SK-N-SH (cell line): Measurements from ENCODE around the gene EXOC6B. TPM values are rescaled to one million over a fixed set of nuclear protein-coding genes. Genes with fewer than 3 reads are reported as not detected.

Experiments used
- CTCF ChIA-PET: fragments of 300-600, 350-600 bp; formaldehyde crosslinking; extraction: SDS; loops from one replicate; lab custom pipeline; 2021; lab: Yijun Ruan, JAX
- POLR2A ChIA-PET: fragments of 350-600 bp; sonication (Branson Sonifier 250); formaldehyde crosslinking; extraction: SDS; loops from one replicate; lab custom pipeline; 2020; ENCODE audit warnings: antibody characterized with exemption, inconsistent platforms; lab: Yijun Ruan, JAX
- DNase-seq: peaks from one replicate; pipeline ENCODE4 v3.0.0; 2012
- H2AFZ ChIP-seq: fragments of 200-600 bp; sonication (generic); 2 replicates; pipeline ENCODE4 v1.8.1; 2016; ENCODE audit warnings: antibody characterized with exemption, mild to moderate bottlenecking, low read depth
- H3F3A ChIP-seq: fragments of 200-600 bp; sonication (generic); replicated peaks from 2 replicates; pipeline ENCODE3; 2016; ENCODE audit warnings: antibody characterized with exemption, mild to moderate bottlenecking; ENCODE audit not compliant: insufficient read depth
- H3K27ac ChIP-seq, 2 experiments: fragments of 200-500 bp in 1 of 2; fragments of 200-600 bp in 1 of 2; sonication (Bioruptor generic) in 1 of 2; sonication (generic), shearing (Covaris generic) in 1 of 2; 2 replicates each; pipeline versions ENCODE4 v1.5.1 to v1.6.1; 2014 to 2016; ENCODE audit warnings: low read depth in 2 of 2, inconsistent platforms in 1 of 2, low read length in 1 of 2, mild to moderate bottlenecking in 1 of 2, mixed read lengths in 1 of 2
- H3K27me3 ChIP-seq: fragments of 200-600 bp; sonication (generic), shearing (Covaris generic); 2 replicates; pipeline ENCODE4 v1.6.1; 2016; ENCODE audit warnings: mixed run types; ENCODE audit not compliant: insufficient read depth
- H3K36me3 ChIP-seq, 2 experiments: fragments of 200-500 bp in 1 of 2; fragments of 200-600 bp in 1 of 2; sonication (Bioruptor generic) in 1 of 2; sonication (generic) in 1 of 2; replicated peaks in 1 of 2; 2 replicates each; pipeline versions ENCODE3 to v1.5.1; 2014 to 2016; ENCODE audit warnings: low read length in 1 of 2, mild to moderate bottlenecking in 1 of 2; ENCODE audit not compliant: insufficient read depth in 2 of 2, control insufficient read depth in 1 of 2
- H3K4me1 ChIP-seq, 2 experiments: fragments of 200-500 bp in 1 of 2; fragments of 200-600 bp in 1 of 2; sonication (Bioruptor generic) in 1 of 2; sonication (generic), shearing (Covaris generic) in 1 of 2; 2 replicates each; pipeline versions ENCODE4 v1.5.1 to v1.6.1; 2014 to 2016; ENCODE audit warnings: low read depth in 1 of 2, low read length in 1 of 2, mixed run types in 1 of 2; ENCODE audit not compliant: insufficient read depth in 2 of 2, control insufficient read depth in 1 of 2
- H3K4me2 ChIP-seq: fragments of 200-600 bp; sonication (generic), shearing (Covaris generic); 2 replicates; pipeline ENCODE4 v1.6.1; 2017; ENCODE audit warnings: mixed run types
- H3K4me3 ChIP-seq, 2 experiments: fragments of 200-500 bp in 1 of 2; fragments of 200-600 bp in 1 of 2; sonication (Bioruptor generic) in 1 of 2; sonication (generic), shearing (Covaris generic) in 1 of 2; 2 replicates each; pipeline versions ENCODE4 v1.5.1 to v1.8.1; 2014 to 2016; ENCODE audit warnings: low read depth in 2 of 2, inconsistent platforms in 1 of 2, low read length in 1 of 2, mild to moderate bottlenecking in 1 of 2, mixed read lengths in 1 of 2, moderate library complexity in 1 of 2
- H3K79me2 ChIP-seq: fragments of 200-600 bp; sonication (generic); 2 replicates; pipeline ENCODE4 v1.8.1; 2017; ENCODE audit warnings: mild to moderate bottlenecking; ENCODE audit not compliant: insufficient read depth
- H3K9ac ChIP-seq: fragments of 200-600 bp; sonication (generic); 2 replicates; pipeline ENCODE4 v1.6.1; 2017; ENCODE audit warnings: mixed run types
- H3K9me2 ChIP-seq: fragments of 200-600 bp; sonication (generic); 2 replicates; pipeline ENCODE4 v1.6.1; 2017; ENCODE audit warnings: mixed run types
- H3K9me3 ChIP-seq: fragments of 200-600 bp; sonication (generic); 2 replicates; pipeline ENCODE4 v1.6.1; 2017; ENCODE audit warnings: mixed run types, mild to moderate bottlenecking, moderate library complexity
- H4K20me1 ChIP-seq: fragments of 200-600 bp; sonication (generic); 2 replicates; pipeline ENCODE4 v1.6.1; 2017; ENCODE audit warnings: mild to moderate bottlenecking, mixed run types; ENCODE audit not compliant: insufficient read depth
- CHD2 ChIP-seq: fragments of 150-350 bp; IDR thresholded peaks from 2 replicates; pipeline ENCODE4 v1.6.1; 2018; ENCODE audit warnings: low read length; ENCODE audit not compliant: partially characterized antibody
- CTCF ChIP-seq: fragments of 200-600 bp; sonication (generic); IDR thresholded peaks from 2 replicates; pipeline ENCODE4 v1.6.1; 2017; ENCODE audit warnings: antibody characterized with exemption, mild to moderate bottlenecking, moderate library complexity
- EP300 ChIP-seq, 2 experiments: IDR thresholded peaks; 2 replicates each; pipeline versions ENCODE4 v1.4.0 to v1.6.1; 2012; ENCODE audit warnings: borderline replicate concordance in 1 of 2, low read depth in 1 of 2, low read length in 1 of 2
- FOSL2 ChIP-seq: IDR thresholded peaks from 2 replicates; pipeline ENCODE4 v1.4.0; 2012; ENCODE audit warnings: low read depth, mild to moderate bottlenecking, moderate library complexity, borderline replicate concordance
- FOXJ3 ChIP-seq: sonication (generic); formaldehyde crosslinking; IDR thresholded peaks from 2 replicates; pipeline ENCODE4 v1.5.1; 2020; ENCODE audit warnings: mild to moderate bottlenecking, missing genetic modification reagents
- GATA2 ChIP-seq: sonication (generic); formaldehyde crosslinking; IDR thresholded peaks from 2 replicates; pipeline ENCODE4 v1.5.0; 2020; ENCODE audit warnings: mild to moderate bottlenecking, missing genetic modification reagents
- IRF3 ChIP-seq: fragments of 150-350 bp; IDR thresholded peaks from 2 replicates; pipeline ENCODE4 v1.6.1; 2016; ENCODE audit warnings: mild to moderate bottlenecking, low read depth, low read length
- MXI1 ChIP-seq: IDR thresholded peaks from 2 replicates; pipeline ENCODE4 v1.6.1; 2012; ENCODE audit warnings: mild to moderate bottlenecking, low read depth, low read length, improper control_type of control experiment
- NRF1 ChIP-seq: IDR thresholded peaks from 2 replicates; pipeline ENCODE4 v1.6.1; 2012; ENCODE audit warnings: low read depth, mild to moderate bottlenecking, low read length
- PBX3 ChIP-seq: IDR thresholded peaks from 2 replicates; pipeline ENCODE4; 2012
- RAD21 ChIP-seq: IDR thresholded peaks from 2 replicates; pipeline ENCODE4 v1.6.1; 2012; ENCODE audit warnings: mild to moderate bottlenecking, low read length
- RCOR1 ChIP-seq: fragments of 150-350 bp; IDR thresholded peaks from 2 replicates; pipeline ENCODE4 v1.6.1; 2017; ENCODE audit warnings: antibody characterized with exemption, low read length
- REST ChIP-seq: IDR thresholded peaks from 2 replicates; pipeline ENCODE4 v1.6.1; 2012; ENCODE audit warnings: mild to moderate bottlenecking, low read depth, low read length, moderate library complexity
- RFX5 ChIP-seq: IDR thresholded peaks from 2 replicates; pipeline ENCODE4 v1.6.1; 2012; ENCODE audit warnings: mild to moderate bottlenecking, improper control_type of control experiment, low read length
- SIN3A ChIP-seq: IDR thresholded peaks from 2 replicates; pipeline ENCODE4 v1.6.1; 2012; ENCODE audit warnings: low read depth, mild to moderate bottlenecking, low read length, moderate library complexity, borderline replicate concordance
- SMC3 ChIP-seq: IDR thresholded peaks from 2 replicates; pipeline ENCODE4 v1.6.1; 2012; ENCODE audit warnings: low read depth, low read length, improper control_type of control experiment
- TAF1 ChIP-seq: IDR thresholded peaks from 2 replicates; pipeline ENCODE4 v1.6.1; 2012; ENCODE audit warnings: low read depth, mild to moderate bottlenecking, low read length, moderate library complexity, borderline replicate concordance
- YY1 ChIP-seq: IDR thresholded peaks from 2 replicates; pipeline ENCODE4 v1.4.0; 2012; ENCODE audit warnings: low read depth, mild to moderate bottlenecking
- WGBS: methylation state at CpG from one replicate; pipeline ENCODE4 v1.1.6; 2017; ENCODE audit warnings: low lambda C conversion rate; 5-methylcytosine and 5-hydroxymethylcytosine counted together
- polyA plus RNA-seq, 3 experiments: library from polyadenylated mRNA; depleted of rRNA; stranded (reverse); fragments of >200 nt; gene quantifications; 2 replicates each; pipeline ENCODE4 v1.2.3, GENCODE V29; 2012

Gene EXOC6B
- polyA plus RNA-seq, 1 of the 3 experiments (the other 2 are of a cell fraction): 7.4 TPM

- no peaks in the 10 kb centered on the region for H3K79me2 ChIP-seq
- H3K4me1 ChIP-seq: no peaks in the 10 kb centered on the region
- H3K9ac ChIP-seq: no peak overlapping the region
- H3K4me2 ChIP-seq: no peak overlapping the region
- no peak overlapping the region for H3K27ac ChIP-seq
- TF ChIP-seq CTCF (no peak), RFX5 (no peak), FOSL2 (no peak), IRF3 (no peak), FOXJ3 (CRISPR knock-in tag) (no peak), TAF1 (no peak), SMC3 (no peak), RAD21 (no peak), SIN3A (no peak), CHD2 (no peak), EP300 (IDR thresholded peaks at IDR 0.05; ENCODE audit: borderline replicate concordance in 1 of 2, low read depth in 1 of 2, low read length in 1 of 2) (no peak), MXI1 (no peak)
- TF ChIP-seq, all 33 proteins: peak for 0
- Histone ChIP-seq H4K20me1 (no peaks in the 10 kb centered on the region), H3K36me3 (peaks cover 0 to 6% of the 10 kb centered on the region in 2 experiments), H3K27me3 (no peaks in the 10 kb centered on the region), H3K4me3 (no peak overlapping the region), H3K9me2 (no peaks in the 10 kb centered on the region), H3F3A (no peaks in the 10 kb centered on the region), H3K9me3 (no peaks in the 10 kb centered on the region), H2AFZ (no peak overlapping the region)
- DNase-seq: no peak
- CTCF ChIA-PET: interaction anchor here (0.6 to 3.0 kb wide), 2 partner anchors 11 to 108 kb away, joined by 3 to 17 read pairs; no protein-coding TSS in a partner anchor
- 83% methylated on average over 2 of the region's 2 CpGs for WGBS
- POLR2A ChIA-PET: no interaction called here
Measured at GRCh38 chr2:72734432-72734831, 91.4 kb downstream of the EXOC6B start.

- Histone ChIP-seq H3K4me1 (no peaks in the 10 kb centered on the region), H3K27me3 (no peaks in the 10 kb centered on the region), H3K79me2 (no peaks in the 10 kb centered on the region), H4K20me1 (no peaks in the 10 kb centered on the region), H3K9me2 (no peaks in the 10 kb centered on the region), H3K36me3 (no peaks in the 10 kb centered on the region), H2AFZ (no peak overlapping the region), H3F3A (no peaks in the 10 kb centered on the region), H3K9me3 (no peaks in the 10 kb centered on the region), H3K27ac (no peak overlapping the region), H3K9ac (no peak overlapping the region), H3K4me2 (no peak overlapping the region), H3K4me3 (no peak overlapping the region)
- DNase-seq: no peak
- POLR2A ChIA-PET: no interaction called here
- WGBS: 83% methylated on average over 2 of the region's 2 CpGs
- CTCF ChIA-PET: interaction anchor here (1.1 kb wide), 1 partner anchor 15 kb away, joined by 3 read pairs; no protein-coding TSS in a partner anchor
- TF ChIP-seq RAD21 (no peak), FOXJ3 (CRISPR knock-in tag) (no peak), RCOR1 (no peak), NRF1 (no peak), PBX3 (no peak), YY1 (no peak), GATA2 (CRISPR knock-in tag) (no peak), REST (no peak), FOSL2 (no peak), IRF3 (no peak)
Measured at GRCh38 chr2:72731116-72731515, 94.7 kb downstream of the EXOC6B start.
